Measurements from ENCODE around the gene BOK. TPM values are rescaled to one million over a fixed set of nuclear protein-coding genes. Genes with fewer than 3 reads are reported as not detected.

The BOK gene
- total RNA-seq, 2 experiments from 2014 or later, result 0.08 to 0.15 TPM

Other genes starting within 250 kb of the BOK start
- gene HDLBP, start 243.1 kb upstream of the BOK start, total RNA-seq, result 100 to 1,000 TPM; 190 to 193 TPM
- 100 to 1,000 TPM; 282 to 290 TPM for gene SEPTIN2, start 242.8 kb upstream of the BOK start, total RNA-seq
- 10 to 100 TPM; 14.1 to 15.0 TPM for gene FARP2, start 202.5 kb upstream of the BOK start, total RNA-seq
- gene STK25, start 50.2 kb upstream of the BOK start, total RNA-seq, result 100 to 1,000 TPM in 1 of 2 experiments, 10 to 100 TPM in 1; 98.8 to 108 TPM
- gene THAP4, start 78.4 kb downstream of the BOK start, total RNA-seq, result 10 to 100 TPM; 31.9 to 34.3 TPM
- 10 to 100 TPM; 84.1 to 87.1 TPM for gene ATG4B, start 78.9 kb downstream of the BOK start, total RNA-seq
- gene DTYMK, start 128.1 kb downstream of the BOK start, total RNA-seq, result 10 to 100 TPM; 54.8 to 57.7 TPM
- 10 to 100 TPM; 26.4 to 27.4 TPM for gene ING5, start 143.3 kb downstream of the BOK start, total RNA-seq
- gene D2HGDH, start 175.9 kb downstream of the BOK start, total RNA-seq, result 10 to 100 TPM; 24.6 to 25.0 TPM
- gene GAL3ST2, start 218.1 kb downstream of the BOK start, total RNA-seq, result under 1 TPM; 0.23 to 0.58 TPM

Data from activated CD4-positive, alpha-beta memory T cell treated with anti-CD3 and anti-CD28 coated beads, Interleukin-2, amount 10 ng/mL, durations not matched to agents 7 days and 5 days (primary cell).